H1 (cell line): Measurements from ENCODE around the gene CDK13.

Source experiments
- EGR1 ChIP-seq: IDR thresholded peaks from 2 replicates; pipeline ENCODE4 v1.6.1; 2011; ENCODE audit warnings: low read depth, low read length, borderline replicate concordance
- POLR2A ChIP-seq, 2 experiments: IDR thresholded peaks; 1 replicate in 1 of 2; 2 replicates in 1 of 2; pipeline ENCODE4 v1.6.1; 2011; ENCODE audit warnings: low read depth in 2 of 2, low read length in 2 of 2, mild to moderate bottlenecking in 2 of 2; ENCODE audit errors: control extremely low read depth in 1 of 2
- POU5F1 ChIP-seq: IDR thresholded peaks from 2 replicates; pipeline ENCODE4 v1.6.1; 2011; ENCODE audit warnings: low read depth, mild to moderate bottlenecking, low read length, moderate library complexity
- RAD21 ChIP-seq, 2 experiments: IDR thresholded peaks in 1 of 2; conservative IDR thresholded peaks in 1 of 2; 2 replicates each; pipeline ENCODE4 v1.6.1; 2011; ENCODE audit warnings: low read depth in 2 of 2, low read length in 2 of 2, improper control_type of control experiment in 1 of 2, inconsistent platforms in 1 of 2, mild to moderate bottlenecking in 1 of 2, moderate library complexity in 1 of 2
- SIN3A ChIP-seq, 2 experiments: IDR thresholded peaks in 1 of 2; conservative IDR thresholded peaks in 1 of 2; 2 replicates each; pipeline ENCODE4 v1.6.1; 2011 to 2012; ENCODE audit warnings: low read length in 2 of 2, improper control_type of control experiment in 1 of 2, low read depth in 1 of 2, mild to moderate bottlenecking in 1 of 2
- YY1 ChIP-seq: IDR thresholded peaks from 2 replicates; pipeline ENCODE4 v1.6.1; 2011; ENCODE audit warnings: low read depth, mild to moderate bottlenecking, low read length
- TF ChIP-seq, protein P1 (sequence below): IDR thresholded peaks from 2 replicates; pipeline ENCODE4 v1.6.1; 2012; ENCODE audit warnings: inconsistent platforms
- TF ChIP-seq, protein P2 (sequence below), 3 experiments: IDR thresholded peaks; 1 replicate in 2 of 3; 2 replicates in 1 of 3; pipeline versions ENCODE4 v1.5.1 to v1.6.1; 2011; ENCODE audit warnings: low read length in 3 of 3, mild to moderate bottlenecking in 3 of 3, inconsistent platforms in 2 of 3, low read depth in 1 of 3, moderate library complexity in 1 of 3; ENCODE audit not compliant: insufficient read depth in 1 of 3; ENCODE audit errors: control extremely low read depth in 1 of 3
- TF ChIP-seq, protein P3 (sequence below): IDR thresholded peaks from 2 replicates; pipeline ENCODE4 v1.6.1; 2012; ENCODE audit warnings: low read length, inconsistent platforms

DNA sequence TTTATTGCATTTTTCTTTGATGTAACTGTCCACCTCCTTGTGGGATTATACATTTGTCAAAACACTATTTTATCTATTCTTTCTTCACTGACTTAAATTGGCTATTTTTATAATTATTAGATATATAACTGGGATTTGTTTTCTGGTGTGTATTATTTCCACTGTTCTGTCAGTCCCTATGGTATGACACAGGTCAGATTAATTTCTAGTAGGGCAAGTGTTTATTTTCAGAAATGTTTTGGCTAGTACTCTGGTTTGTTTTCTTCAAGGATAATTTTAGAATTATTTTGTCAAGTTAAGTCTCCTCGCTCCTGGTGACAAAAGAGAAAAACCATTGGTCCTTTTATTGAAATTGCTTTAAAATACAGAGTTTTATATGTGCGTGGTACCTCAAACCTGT lies 93.1 kb downstream of the CDK13 start:
- TF ChIP-seq, protein P1, sequence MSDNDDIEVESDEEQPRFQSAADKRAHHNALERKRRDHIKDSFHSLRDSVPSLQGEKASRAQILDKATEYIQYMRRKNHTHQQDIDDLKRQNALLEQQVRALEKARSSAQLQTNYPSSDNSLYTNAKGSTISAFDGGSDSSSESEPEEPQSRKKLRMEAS = no peak
- TF ChIP-seq, protein P2, sequence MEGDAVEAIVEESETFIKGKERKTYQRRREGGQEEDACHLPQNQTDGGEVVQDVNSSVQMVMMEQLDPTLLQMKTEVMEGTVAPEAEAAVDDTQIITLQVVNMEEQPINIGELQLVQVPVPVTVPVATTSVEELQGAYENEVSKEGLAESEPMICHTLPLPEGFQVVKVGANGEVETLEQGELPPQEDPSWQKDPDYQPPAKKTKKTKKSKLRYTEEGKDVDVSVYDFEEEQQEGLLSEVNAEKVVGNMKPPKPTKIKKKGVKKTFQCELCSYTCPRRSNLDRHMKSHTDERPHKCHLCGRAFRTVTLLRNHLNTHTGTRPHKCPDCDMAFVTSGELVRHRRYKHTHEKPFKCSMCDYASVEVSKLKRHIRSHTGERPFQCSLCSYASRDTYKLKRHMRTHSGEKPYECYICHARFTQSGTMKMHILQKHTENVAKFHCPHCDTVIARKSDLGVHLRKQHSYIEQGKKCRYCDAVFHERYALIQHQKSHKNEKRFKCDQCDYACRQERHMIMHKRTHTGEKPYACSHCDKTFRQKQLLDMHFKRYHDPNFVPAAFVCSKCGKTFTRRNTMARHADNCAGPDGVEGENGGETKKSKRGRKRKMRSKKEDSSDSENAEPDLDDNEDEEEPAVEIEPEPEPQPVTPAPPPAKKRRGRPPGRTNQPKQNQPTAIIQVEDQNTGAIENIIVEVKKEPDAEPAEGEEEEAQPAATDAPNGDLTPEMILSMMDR (IDR thresholded peaks at IDR 0.05; ENCODE audit: control extremely low read depth in 1 of 3, insufficient read depth in 1 of 3, low read depth in 1 of 3, low read length in 3 of 3) = no peak
- TF ChIP-seq POLR2A (IDR thresholded peaks at IDR 0.05; ENCODE audit: control extremely low read depth in 1 of 2, low read depth in 2 of 2, low read length in 2 of 2) (no peak), SIN3A (conservative IDR thresholded peaks at IDR 0.05 in 1 of 2, IDR thresholded peaks at IDR 0.05 in 1 of 2; ENCODE audit: low read depth in 1 of 2, low read length in 2 of 2) (no peak), YY1 (no peak), POU5F1 (no peak), EGR1 (no peak), RAD21 (IDR thresholded peaks at IDR 0.05 in 1 of 2, conservative IDR thresholded peaks at IDR 0.05 in 1 of 2; ENCODE audit: low read depth in 2 of 2, low read length in 2 of 2) (no peak)
- TF ChIP-seq, protein P3, sequence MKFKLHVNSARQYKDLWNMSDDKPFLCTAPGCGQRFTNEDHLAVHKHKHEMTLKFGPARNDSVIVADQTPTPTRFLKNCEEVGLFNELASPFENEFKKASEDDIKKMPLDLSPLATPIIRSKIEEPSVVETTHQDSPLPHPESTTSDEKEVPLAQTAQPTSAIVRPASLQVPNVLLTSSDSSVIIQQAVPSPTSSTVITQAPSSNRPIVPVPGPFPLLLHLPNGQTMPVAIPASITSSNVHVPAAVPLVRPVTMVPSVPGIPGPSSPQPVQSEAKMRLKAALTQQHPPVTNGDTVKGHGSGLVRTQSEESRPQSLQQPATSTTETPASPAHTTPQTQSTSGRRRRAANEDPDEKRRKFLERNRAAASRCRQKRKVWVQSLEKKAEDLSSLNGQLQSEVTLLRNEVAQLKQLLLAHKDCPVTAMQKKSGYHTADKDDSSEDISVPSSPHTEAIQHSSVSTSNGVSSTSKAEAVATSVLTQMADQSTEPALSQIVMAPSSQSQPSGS = no peak
